ENCODE measurements around the gene STMN3. TPM values are rescaled to one million over a fixed set of nuclear protein-coding genes. Genes with fewer than 3 reads are reported as not detected.
A peak's percentile ranks its signal among the peaks of the same experiment; 100 is the strongest.

Gene STMN3
- total RNA-seq, 2 donors from 2014 or later: 5.7 to 10.1 TPM

- TF ChIP-seq CTCF (IDR thresholded peaks at IDR 0.05): no peak
- Histone ChIP-seq H3K4me1 (peaks cover 0 to 39% of the 10 kb centered on the region in 2 donors), H3K27me3 (no peaks in the 10 kb centered on the region), H3K27ac (peak overlapping the region; percentile 81 to 82), H3K4me3 (peak overlapping the region; percentile 63 to 78), H3K36me3 (peaks cover 13% of the 10 kb centered on the region), H3K9me3 (no peaks in the 10 kb centered on the region)
- DNase-seq (ENCODE audit: low spot score): no peak
Observed at GRCh38 chr20:63657260-63657936, 4.2 kb upstream of the STMN3 start.

DNA sequence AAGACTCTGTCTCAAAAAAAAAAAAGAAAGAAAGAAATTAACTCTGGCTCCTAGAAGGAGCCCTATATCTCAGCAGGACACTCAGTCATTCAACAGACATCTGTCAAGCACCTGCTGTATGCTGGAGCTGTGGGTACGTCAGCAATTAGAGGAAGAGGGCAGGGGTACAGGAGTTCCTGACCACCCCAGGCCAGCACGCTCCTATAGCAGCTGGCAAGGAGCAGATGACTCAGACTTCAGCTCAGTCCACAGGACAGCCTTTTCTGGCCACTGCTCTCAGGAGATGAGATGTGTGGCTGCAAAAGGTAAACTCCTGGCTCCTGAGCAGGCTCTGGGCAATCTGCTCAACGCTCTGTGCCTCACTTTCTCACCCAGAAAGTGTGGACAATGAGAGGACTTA is 3.2 kb upstream of the STMN3 start:
- no peak for TF ChIP-seq CTCF (IDR thresholded peaks at IDR 0.05)
- Histone ChIP-seq H3K4me1 (peaks cover 0 to 48% of the 10 kb centered on the region in 2 donors), H3K27ac (no peak overlapping the region)

GRCh38 chr20:63655249-63655648 is 2.0 kb upstream of the STMN3 start:
- no peak for TF ChIP-seq CTCF (IDR thresholded peaks at IDR 0.05)
- Histone ChIP-seq H3K4me3 (no peak overlapping the region), H3K27ac (no peak overlapping the region), H3K36me3 (no peaks in the 10 kb centered on the region), H3K4me1 (peaks cover 0 to 52% of the 10 kb centered on the region in 2 donors), H3K27me3 (peaks cover 0 to 4% of the 10 kb centered on the region in 2 donors), H3K9me3 (no peaks in the 10 kb centered on the region)
- DNase-seq (ENCODE audit: low spot score): no peak

More for the DNA sequence above, 3.2 kb upstream of the STMN3 start:
- Histone ChIP-seq H3K27me3 (no peaks in the 10 kb centered on the region), H3K36me3 (peaks cover 5% of the 10 kb centered on the region), H3K9me3 (no peaks in the 10 kb centered on the region), H3K4me3 (no peak overlapping the region)
- no peak for DNase-seq (ENCODE audit: low spot score)

DNA sequence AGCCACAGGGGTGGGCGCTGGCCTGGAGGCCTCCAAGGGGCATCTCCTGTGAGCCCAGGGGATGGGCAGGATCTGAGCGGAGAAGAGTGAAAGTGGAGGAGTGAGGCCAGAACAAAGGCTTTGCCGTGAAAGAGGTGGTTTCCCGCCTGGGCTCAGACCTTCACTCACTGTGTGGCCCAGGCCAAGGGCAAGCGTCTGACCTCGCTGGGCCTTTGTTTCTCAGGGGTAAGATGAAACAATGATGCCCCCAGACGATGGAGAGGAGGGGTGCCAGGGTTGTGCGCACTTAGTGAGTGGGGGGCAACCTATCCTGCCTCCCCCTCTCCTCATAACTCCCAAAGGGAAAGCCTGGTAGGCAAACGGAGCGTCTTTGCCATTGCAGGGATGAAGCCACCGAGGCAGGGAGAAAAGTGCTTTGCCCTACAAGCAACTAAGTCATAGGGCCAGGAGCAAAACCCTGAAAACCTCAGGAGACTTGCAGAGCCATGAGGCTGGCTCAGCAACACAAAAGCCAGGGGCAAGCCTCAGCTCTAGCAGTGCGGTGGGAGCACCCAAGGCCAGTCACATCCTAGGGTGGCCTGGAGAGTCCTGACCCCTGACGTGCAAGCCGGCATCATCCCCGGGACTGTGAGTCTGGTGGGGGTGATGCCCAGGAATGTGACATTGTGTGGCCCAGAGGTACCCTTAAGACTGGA is 897 bp upstream of the STMN3 start:
- no peak for TF ChIP-seq CTCF (IDR thresholded peaks at IDR 0.05)
- H3K9me3 ChIP-seq: no peaks in the 10 kb centered on the region
- peaks cover 0 to 4% of the 10 kb centered on the region in 2 donors for H3K27me3 ChIP-seq
- no peak for DNase-seq (ENCODE audit: low spot score)
- H3K27ac ChIP-seq: peak overlapping the region; percentile 22 to 60
- H3K36me3 ChIP-seq: no peaks in the 10 kb centered on the region
- peak overlapping the region; percentile 56 to 58 for H3K4me3 ChIP-seq
- H3K4me1 ChIP-seq: peaks cover 0 to 45% of the 10 kb centered on the region in 2 donors

DNA sequence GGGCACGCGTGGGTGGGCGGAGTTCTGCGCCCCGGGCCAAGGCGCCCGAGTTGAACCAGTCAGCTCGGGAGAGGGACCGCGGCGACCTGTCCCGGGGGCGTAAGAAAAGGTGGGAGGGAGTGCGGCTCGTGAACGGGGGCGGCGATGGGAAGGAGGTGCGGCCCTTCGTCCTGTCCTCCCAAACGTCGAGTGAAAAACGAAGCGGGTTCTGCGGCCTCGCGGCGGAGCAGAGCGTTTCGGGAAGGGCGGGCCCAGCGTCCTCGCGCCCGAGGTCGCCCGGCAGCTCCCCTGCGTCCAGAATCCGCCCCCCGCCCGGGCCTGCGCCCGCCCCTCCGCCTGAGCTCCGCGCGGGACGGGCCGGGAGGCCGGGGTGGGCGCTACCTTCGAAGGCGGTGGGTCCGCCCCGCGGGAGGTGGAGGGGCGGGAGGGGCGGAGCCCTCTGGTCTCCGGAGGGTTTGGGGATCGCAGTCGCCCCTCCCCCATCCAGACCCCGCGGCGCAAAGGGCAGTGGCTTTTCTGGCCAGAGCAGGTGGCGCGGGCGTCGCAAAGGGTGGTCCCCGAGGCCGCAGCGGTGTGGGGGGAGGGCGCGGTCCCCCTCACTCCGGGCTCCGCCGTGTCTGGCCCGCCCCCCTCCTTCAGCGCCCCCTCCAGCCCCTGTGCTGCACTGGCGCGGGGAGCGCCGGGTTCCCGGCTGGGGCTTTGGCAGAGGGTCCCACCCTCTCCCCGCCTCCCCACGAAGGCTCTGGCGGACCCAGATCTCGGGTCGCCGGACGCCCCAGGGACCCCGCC is 838 bp downstream of the STMN3 start:
- Histone ChIP-seq H3K4me1 (peaks cover 0 to 35% of the 10 kb centered on the region in 2 donors), H3K36me3 (no peaks in the 10 kb centered on the region), H3K27ac (no peak overlapping the region), H3K4me3 (peak overlapping the region; percentile 56 to 58), H3K27me3 (peaks cover 0 to 4% of the 10 kb centered on the region in 2 donors), H3K9me3 (no peaks in the 10 kb centered on the region)
- DNase-seq (ENCODE audit: low spot score): no peak
- no peak for TF ChIP-seq CTCF (IDR thresholded peaks at IDR 0.05)

Data from right atrium auricular region (tissue), 2 donors.